ENCODE measurements around the gene CYP2W1. TPM values are rescaled to one million over a fixed set of nuclear protein-coding genes. Genes with fewer than 3 reads are reported as not detected.

Gene CYP2W1
- total and polyA plus RNA-seq, 10 donors: 0.05 to 1.2 (median 0.39) TPM; not detected in 2

GRCh38 chr7:1027242-1028043 is 44.5 kb downstream of the CYP2W1 start:
- intact Hi-C loops (cut with DNase I; ENCODE audit: low total_unique reads): no loop called here
- peaks cover 0 to 22% (median 8%) of the 10 kb centered on the region in 6 donors for H3K36me3 ChIP-seq
- peaks cover 30 to 80% (median 64%) of the 10 kb centered on the region in 6 donors for H3K4me1 ChIP-seq
- H3K9me3 ChIP-seq: no peaks in the 10 kb centered on the region
- H3K4me3 ChIP-seq: peak overlapping the region; percentile 56 to 97 (median 74)
- H3K27me3 ChIP-seq (replicated peaks in 1 of 7): peaks cover 0 to 9% (median 0%) of the 10 kb centered on the region in 7 donors
- DNase-seq: peak; percentile 86
- H3K27ac ChIP-seq: peak overlapping the region; percentile 66 to 88 (median 83)
- no peak for TF ChIP-seq CTCF (IDR thresholded peaks at IDR 0.05 in 8 of 11, conservative IDR thresholded peaks at IDR 0.05 in 3 of 11)
- peak in 1 of 3 donors; percentile 16 for TF ChIP-seq POLR2AphosphoS5 (IDR thresholded peaks at IDR 0.05)
- 29 to 63% (median 33%) methylated on average over 28 to 69 of the region's 69 CpGs for WGBS, 5 donors

- peak overlapping the region; percentile 56 to 97 (median 74) for H3K4me3 ChIP-seq
- peak; percentile 95 for DNase-seq
- intact Hi-C loops (cut with DNase I; ENCODE audit: low total_unique reads): no loop called here
- no peaks in the 10 kb centered on the region for H3K9me3 ChIP-seq
- TF ChIP-seq CTCF (IDR thresholded peaks at IDR 0.05 in 8 of 11, conservative IDR thresholded peaks at IDR 0.05 in 3 of 11) (no peak), POLR2A (IDR thresholded peaks at IDR 0.05) (no peak), POLR2AphosphoS5 (IDR thresholded peaks at IDR 0.05) (peak; percentile 58 to 72 (median 70))
- H3K27ac ChIP-seq: peak overlapping the region; percentile 66 to 88 (median 83)
- H3K27me3 ChIP-seq (replicated peaks in 1 of 7): peaks cover 0 to 9% (median 0%) of the 10 kb centered on the region in 7 donors
- 0 to 2% (median 0%) methylated on average over 17 to 77 of the region's 77 CpGs for WGBS, 5 donors
- peaks cover 0 to 22% (median 8%) of the 10 kb centered on the region in 6 donors for H3K36me3 ChIP-seq
- H3K4me1 ChIP-seq: peaks cover 27 to 73% (median 61%) of the 10 kb centered on the region in 6 donors
Observed at GRCh38 chr7:1028044-1028770, 45.2 kb downstream of the CYP2W1 start.

DNA sequence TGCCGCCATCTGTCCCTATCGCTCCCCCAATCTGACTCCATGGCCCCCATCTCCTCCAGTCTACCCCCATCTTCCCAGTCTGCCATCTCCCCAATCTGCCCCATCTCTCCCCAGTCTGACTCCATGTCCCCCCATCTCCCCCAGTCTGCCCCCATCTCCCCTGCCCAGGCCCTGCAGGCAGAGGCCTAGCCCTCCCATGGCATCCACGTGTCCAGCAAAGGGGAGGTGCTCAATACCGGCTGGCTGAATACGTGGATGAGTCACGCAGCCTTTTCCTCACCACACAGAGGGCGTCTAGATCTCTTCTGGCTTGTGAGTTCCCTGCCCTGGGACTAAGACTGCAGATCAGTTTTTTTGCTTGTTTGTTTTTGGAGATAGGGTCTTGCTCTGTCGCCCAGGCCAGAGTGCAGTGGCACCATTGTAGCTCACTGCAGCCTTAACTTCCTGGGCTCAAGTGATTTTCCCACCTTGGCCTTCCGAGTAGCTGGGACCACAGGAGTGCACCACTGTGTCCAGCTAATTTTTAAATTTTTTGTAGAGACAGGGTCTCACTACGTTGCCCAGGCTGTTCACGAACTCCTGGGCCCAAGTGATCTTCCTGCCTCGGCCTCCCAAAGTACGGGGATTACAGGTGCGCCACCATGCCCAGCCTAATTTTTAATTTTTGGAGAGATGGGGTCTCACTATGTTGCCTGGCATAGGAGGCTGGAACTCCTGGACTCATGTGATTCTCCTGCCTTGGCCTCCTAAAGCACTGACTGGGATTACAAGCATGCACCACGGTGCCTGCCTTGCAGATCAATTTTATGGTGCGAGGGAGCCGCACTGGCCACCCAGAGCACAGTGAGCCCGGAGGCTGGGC is 46.0 kb downstream of the CYP2W1 start:
- peaks cover 26 to 71% (median 56%) of the 10 kb centered on the region in 6 donors for H3K4me1 ChIP-seq

More for the DNA sequence above, 46.0 kb downstream of the CYP2W1 start:
- intact Hi-C loops (cut with DNase I; ENCODE audit: low total_unique reads): no loop called here
- H3K4me3 ChIP-seq: peak overlapping the region in 5 of 8 donors; percentile 64 to 97 (median 77)
- peak; percentile 88 for DNase-seq
- peaks cover 0 to 22% (median 8%) of the 10 kb centered on the region in 6 donors for H3K36me3 ChIP-seq
- TF ChIP-seq CTCF (IDR thresholded peaks at IDR 0.05 in 8 of 11, conservative IDR thresholded peaks at IDR 0.05 in 3 of 11): no peak
- peak in 2 of 3 donors; percentile 2 to 28 for TF ChIP-seq POLR2AphosphoS5 (IDR thresholded peaks at IDR 0.05)
- WGBS, 5 donors: 55 to 71% (median 65%) methylated on average over 14 to 18 of the region's 18 CpGs
- H3K27ac ChIP-seq: peak overlapping the region in 7 of 8 donors; percentile 79 to 88 (median 84)
- peaks cover 0 to 9% (median 0%) of the 10 kb centered on the region in 7 donors for H3K27me3 ChIP-seq (replicated peaks in 1 of 7)
- H3K9me3 ChIP-seq: no peaks in the 10 kb centered on the region
